Measurements from ENCODE around the gene CNNM1. TPM values are rescaled to one million over a fixed set of nuclear protein-coding genes. Genes with fewer than 3 reads are reported as not detected.

CNNM1 gene
- 0.56 and 1.1 TPM in 2 replicates for total RNA-seq (ENCODE audit: low replicate concordance)

GRCh38 chr10:99329304-99329553 lies at the start of gene CNNM1:
Gene CNNM1 (plus strand): TSS chr10:99329356. CDS start chr10:99329388, 32 bp downstream.
- H3K27ac Mint-ChIP-seq = peak within 1 kb of the TSS; percentile 15
- H3F3A ChIP-seq (ENCODE audit: low read depth) = peaks cover 12% of the 10 kb centered on the region
- peak within 1 kb of the TSS; percentile 86 for H3K4me3 Mint-ChIP-seq
- no peak within 1 kb of the TSS for H3K9ac ChIP-seq
- H3K4me3 ChIP-seq = peak within 1 kb of the TSS; percentile 58
- H3K27ac ChIP-seq = no peak within 1 kb of the TSS
- H3K27me3 Mint-ChIP-seq (ENCODE audit: insufficient read depth, low read depth) = peaks cover 32% of the 10 kb centered on the region
- no peaks in the 10 kb centered on the region for H3K36me3 ChIP-seq
- H3K9me3 Mint-ChIP-seq = peaks cover 8% of the 10 kb centered on the region
- TF ChIP-seq CTCF (IDR thresholded peaks at IDR 0.05) = no peak
- no peak for TF ChIP-seq EZH2phosphoT487 (IDR thresholded peaks at IDR 0.05)
- no peak for TF ChIP-seq EZH2 (IDR thresholded peaks at IDR 0.05)
- peaks cover 4% of the 10 kb centered on the region for H3K36me3 Mint-ChIP-seq
- peak within 1 kb of the TSS; percentile 71 for H2AFZ ChIP-seq (replicated peaks)
- H3K9me3 ChIP-seq (ENCODE audit: low read depth) = no peaks in the 10 kb centered on the region
- H4K20me1 ChIP-seq (ENCODE audit: low read depth) = peaks cover 9% of the 10 kb centered on the region
- peaks cover 82% of the 10 kb centered on the region for H3K27me3 ChIP-seq
- peaks cover 4% of the 10 kb centered on the region for H3K4me1 Mint-ChIP-seq
- no peaks in the 10 kb centered on the region for H3K79me2 ChIP-seq (ENCODE audit: low read depth)
- DNase-seq (ENCODE audit: low spot score) = peak; percentile 66
- H3K4me1 ChIP-seq = no peaks in the 10 kb centered on the region
- peak within 1 kb of the TSS; percentile 96 for H3K4me2 ChIP-seq

- Histone ChIP-seq H3F3A (ENCODE audit: low read depth) (no peaks in the 10 kb centered on the region), H3K79me2 (ENCODE audit: low read depth) (no peaks in the 10 kb centered on the region), H3K9ac (no peak overlapping the region), H3K36me3 (no peaks in the 10 kb centered on the region), H4K20me1 (ENCODE audit: low read depth) (no peaks in the 10 kb centered on the region), H3K4me3 (no peak overlapping the region), H3K27me3 (no peaks in the 10 kb centered on the region), H3K4me1 (no peaks in the 10 kb centered on the region), H2AFZ (replicated peaks) (no peak overlapping the region), H3K27ac (no peak overlapping the region), H3K9me3 (ENCODE audit: low read depth) (peaks cover 10% of the 10 kb centered on the region), H3K4me2 (no peak overlapping the region)
- Mint-ChIP-seq H3K9me3 (peaks cover 6% of the 10 kb centered on the region), H3K27ac (no peak overlapping the region), H3K27me3 (ENCODE audit: insufficient read depth, low read depth) (no peaks in the 10 kb centered on the region), H3K4me1 (no peaks in the 10 kb centered on the region), H3K4me3 (no peak overlapping the region), H3K36me3 (no peaks in the 10 kb centered on the region)
- no peak for DNase-seq (ENCODE audit: low spot score)
- TF ChIP-seq EZH2 (IDR thresholded peaks at IDR 0.05) (no peak), CTCF (IDR thresholded peaks at IDR 0.05) (no peak), EZH2phosphoT487 (IDR thresholded peaks at IDR 0.05) (no peak)
These were observed 49.5 kb upstream of the CNNM1 start for GRCh38 chr10:99279626-99280111.

GRCh38 chr10:99280472-99280871 lies 48.7 kb upstream of the CNNM1 start:
- H3K4me1 ChIP-seq = no peaks in the 10 kb centered on the region
- no peak for DNase-seq (ENCODE audit: low spot score)
- H3K27ac ChIP-seq = no peak overlapping the region
- no peak overlapping the region for H3K4me3 Mint-ChIP-seq
- H3K36me3 Mint-ChIP-seq = no peaks in the 10 kb centered on the region
- no peak overlapping the region for H3K9ac ChIP-seq
- TF ChIP-seq EZH2 (IDR thresholded peaks at IDR 0.05) (no peak), CTCF (IDR thresholded peaks at IDR 0.05) (no peak), EZH2phosphoT487 (IDR thresholded peaks at IDR 0.05) (no peak)
- H3K9me3 ChIP-seq (ENCODE audit: low read depth) = peaks cover 10% of the 10 kb centered on the region
- no peaks in the 10 kb centered on the region for H3K79me2 ChIP-seq (ENCODE audit: low read depth)
- no peaks in the 10 kb centered on the region for H4K20me1 ChIP-seq (ENCODE audit: low read depth)
- no peaks in the 10 kb centered on the region for H3K27me3 Mint-ChIP-seq (ENCODE audit: insufficient read depth, low read depth)
- H3K4me1 Mint-ChIP-seq = no peaks in the 10 kb centered on the region
- H3K4me3 ChIP-seq = no peak overlapping the region
- no peaks in the 10 kb centered on the region for H3K27me3 ChIP-seq
- H3K27ac Mint-ChIP-seq = no peak overlapping the region
- no peaks in the 10 kb centered on the region for H3F3A ChIP-seq (ENCODE audit: low read depth)
- H3K36me3 ChIP-seq = no peaks in the 10 kb centered on the region
- no peak overlapping the region for H3K4me2 ChIP-seq
- peaks cover 6% of the 10 kb centered on the region for H3K9me3 Mint-ChIP-seq
- H2AFZ ChIP-seq (replicated peaks) = no peak overlapping the region

Measured in neural progenitor cell (in vitro differentiated cells).